CD8-positive, alpha-beta memory T cell (primary cell): ENCODE data around the gene COL4A6. TPM values are rescaled to one million over a fixed set of nuclear protein-coding genes. Genes with fewer than 3 reads are reported as not detected.

Experiments used
- CTCF ChIA-PET: fragments of 350-600 bp; sonication (Branson Sonifier 250); formaldehyde crosslinking; loops from one replicate; lab custom pipeline; 2021; ENCODE audit warnings: antibody characterized with exemption; lab: Charles Lee
- POLR2A ChIA-PET: fragments of 350-600 bp; sonication (Branson Sonifier 250); formaldehyde crosslinking; loops from one replicate; lab custom pipeline; 2021; ENCODE audit warnings: antibody characterized with exemption; lab: Charles Lee
- DNase-seq, 5 donors: peaks; one replicate each; pipeline versions ENCODE4 v3.0.0 to v3.0.0-alpha.2; 2020 to 2022; ENCODE audit warnings: mixed read lengths in 1 of 5
- H3K27ac ChIP-seq: one replicate; pipeline ENCODE4 v1.7.0; 2013; ENCODE audit warnings: low read depth, mild to moderate bottlenecking, low read length, moderate library complexity
- H3K27me3 ChIP-seq: 2 replicates; pipeline ENCODE4 v1.7.0; 2013; ENCODE audit warnings: low read length, mild to moderate bottlenecking; ENCODE audit not compliant: insufficient read depth, poor library complexity, severe bottlenecking
- H3K36me3 ChIP-seq: 2 replicates; pipeline ENCODE4 v1.7.0; 2013; ENCODE audit warnings: mild to moderate bottlenecking, low read length, moderate library complexity; ENCODE audit not compliant: insufficient read depth
- H3K4me1 ChIP-seq: 2 replicates; pipeline ENCODE4 v1.7.0; 2013; ENCODE audit warnings: mild to moderate bottlenecking, low read length, moderate library complexity; ENCODE audit not compliant: insufficient read depth
- H3K4me3 ChIP-seq: 2 replicates; pipeline ENCODE4 v1.7.0; 2013; ENCODE audit warnings: mild to moderate bottlenecking, low read length
- H3K9me3 ChIP-seq: 2 replicates; pipeline ENCODE4 v1.7.0; 2013; ENCODE audit warnings: mild to moderate bottlenecking, low read length
- H3K27ac Mint-ChIP-seq, 8 donors: one replicate each; pipeline ENCODE4 v1.8.0; 2020 to 2021; ENCODE audit warnings: mixed read lengths in 8 of 8, mild to moderate bottlenecking in 6 of 8, inconsistent platforms in 3 of 8, moderate library complexity in 3 of 8
- H3K27me3 Mint-ChIP-seq, 2 donors: one replicate each; pipeline ENCODE4 v1.8.0; 2020 to 2021; ENCODE audit warnings: mixed read lengths in 2 of 2, mild to moderate bottlenecking in 1 of 2, moderate library complexity in 1 of 2
- H3K36me3 Mint-ChIP-seq, 3 donors: one replicate each; pipeline ENCODE4 v1.8.0; 2020 to 2021; ENCODE audit warnings: mixed read lengths in 3 of 3, inconsistent platforms in 1 of 3, mild to moderate bottlenecking in 1 of 3
- H3K4me1 Mint-ChIP-seq, 3 donors: one replicate each; pipeline ENCODE4 v1.8.0; 2020 to 2021; ENCODE audit warnings: mixed read lengths in 3 of 3, inconsistent platforms in 1 of 3, mild to moderate bottlenecking in 1 of 3
- H3K4me3 Mint-ChIP-seq, 7 donors: one replicate each; pipeline ENCODE4 v1.8.0; 2020 to 2021; ENCODE audit warnings: mixed read lengths in 7 of 7, mild to moderate bottlenecking in 6 of 7, moderate library complexity in 4 of 7, inconsistent platforms in 2 of 7
- H3K9me3 Mint-ChIP-seq, 5 donors: one replicate each; pipeline ENCODE4 v1.8.0; 2020 to 2022; ENCODE audit warnings: mixed read lengths in 5 of 5, mild to moderate bottlenecking in 3 of 5, moderate library complexity in 2 of 5, inconsistent platforms in 1 of 5
- polyA plus RNA-seq: library from polyadenylated mRNA; unstranded; fragments of 300-500 nt; fragmentation: Illumina TruSeq; gene quantifications from one replicate; pipeline ENCODE4 v1.2.3, GENCODE V29; 2021
- total RNA-seq, 2 experiments: library from RNA; stranded (reverse); gene quantifications; one replicate each; pipeline ENCODE4 v1.2.3, GENCODE V29; 2021

The COL4A6 gene
- total and polyA plus RNA-seq, 3 experiments from 2014 or later: not detected

GRCh38 chrX:108453841-108454240 lies 15.6 kb upstream of the COL4A6 start:
- DNase-seq: no peak
- H3K36me3 Mint-ChIP-seq: no peaks in the 10 kb centered on the region
- peaks cover 0 to 2% of the 10 kb centered on the region in 2 donors for H3K27me3 Mint-ChIP-seq
- no peak overlapping the region for H3K27ac Mint-ChIP-seq
- Histone ChIP-seq H3K4me1 (no peaks in the 10 kb centered on the region), H3K9me3 (no peaks in the 10 kb centered on the region), H3K4me3 (no peak overlapping the region), H3K27ac (no peak overlapping the region), H3K36me3 (no peaks in the 10 kb centered on the region), H3K27me3 (no peaks in the 10 kb centered on the region)
- ChIA-PET CTCF (no interaction called here), POLR2A (no interaction called here)
- H3K4me1 Mint-ChIP-seq: no peaks in the 10 kb centered on the region
- no peak overlapping the region for H3K4me3 Mint-ChIP-seq
- H3K9me3 Mint-ChIP-seq: no peaks in the 10 kb centered on the region

- Mint-ChIP-seq H3K4me3 (no peak overlapping the region), H3K27me3 (peaks cover 0 to 5% of the 10 kb centered on the region in 2 donors), H3K9me3 (no peaks in the 10 kb centered on the region), H3K4me1 (no peaks in the 10 kb centered on the region), H3K36me3 (no peaks in the 10 kb centered on the region), H3K27ac (no peak overlapping the region)
- Histone ChIP-seq H3K4me3 (no peak overlapping the region), H3K4me1 (no peaks in the 10 kb centered on the region), H3K36me3 (no peaks in the 10 kb centered on the region), H3K9me3 (no peaks in the 10 kb centered on the region), H3K27ac (no peak overlapping the region), H3K27me3 (no peaks in the 10 kb centered on the region)
- no peak for DNase-seq
- CTCF ChIA-PET: no interaction called here
- POLR2A ChIA-PET: no interaction called here
Measured at GRCh38 chrX:108447303-108447702, 9.1 kb upstream of the COL4A6 start.

GRCh38 chrX:108442901-108443464 lies 4.8 kb upstream of the COL4A6 start:
- Histone ChIP-seq H3K4me1 (no peaks in the 10 kb centered on the region), H3K4me3 (no peak overlapping the region), H3K27me3 (no peaks in the 10 kb centered on the region), H3K27ac (no peak overlapping the region), H3K36me3 (no peaks in the 10 kb centered on the region), H3K9me3 (no peaks in the 10 kb centered on the region)
- H3K27me3 Mint-ChIP-seq: peaks cover 22 to 26% of the 10 kb centered on the region in 2 donors
- ChIA-PET CTCF (no interaction called here), POLR2A (no interaction called here)
- H3K4me3 Mint-ChIP-seq: no peak overlapping the region
- H3K36me3 Mint-ChIP-seq: peaks cover 0 to 2% (median 0%) of the 10 kb centered on the region in 3 donors
- peaks cover 5 to 13% (median 9%) of the 10 kb centered on the region in 3 donors for H3K4me1 Mint-ChIP-seq
- H3K27ac Mint-ChIP-seq: no peak overlapping the region
- DNase-seq: no peak
- no peaks in the 10 kb centered on the region for H3K9me3 Mint-ChIP-seq

GRCh38 chrX:108439961-108440696 lies 1.9 kb upstream of the COL4A6 start:
- H3K27me3 ChIP-seq: no peaks in the 10 kb centered on the region
- POLR2A ChIA-PET: no interaction called here
- no peak overlapping the region for H3K4me3 ChIP-seq
- Mint-ChIP-seq H3K4me1 (peaks cover 5 to 13% (median 9%) of the 10 kb centered on the region in 3 donors), H3K9me3 (no peaks in the 10 kb centered on the region), H3K27me3 (peaks cover 27 to 34% of the 10 kb centered on the region in 2 donors), H3K36me3 (peaks cover 0 to 2% (median 0%) of the 10 kb centered on the region in 3 donors), H3K4me3 (peak overlapping the region in 6 of 7 donors; percentile 40 to 81 (median 60)), H3K27ac (peak overlapping the region in 1 of 8 donors; percentile 17)
- DNase-seq: no peak
- H3K36me3 ChIP-seq: no peaks in the 10 kb centered on the region
- no peak overlapping the region for H3K27ac ChIP-seq
- H3K4me1 ChIP-seq: no peaks in the 10 kb centered on the region
- no peaks in the 10 kb centered on the region for H3K9me3 ChIP-seq
- CTCF ChIA-PET: no interaction called here

- no peak within 1 kb of the TSS for H3K27ac ChIP-seq
- H3K9me3 Mint-ChIP-seq: no peaks in the 10 kb centered on the region
- no peak within 1 kb of the TSS for H3K4me3 ChIP-seq
- peak within 1 kb of the TSS in 6 of 7 donors; percentile 40 to 81 (median 60) for H3K4me3 Mint-ChIP-seq
- no peaks in the 10 kb centered on the region for H3K4me1 ChIP-seq
- no peaks in the 10 kb centered on the region for H3K36me3 ChIP-seq
- H3K9me3 ChIP-seq: no peaks in the 10 kb centered on the region
- ChIA-PET CTCF (no interaction called here), POLR2A (no interaction called here)
- peaks cover 5 to 13% (median 9%) of the 10 kb centered on the region in 3 donors for H3K4me1 Mint-ChIP-seq
- H3K27ac Mint-ChIP-seq: peak within 1 kb of the TSS in 1 of 8 donors; percentile 17
- no peak for DNase-seq
- peaks cover 27 to 37% of the 10 kb centered on the region in 2 donors for H3K27me3 Mint-ChIP-seq
- no peaks in the 10 kb centered on the region for H3K27me3 ChIP-seq
- H3K36me3 Mint-ChIP-seq: peaks cover 0 to 2% (median 0%) of the 10 kb centered on the region in 3 donors
Measured at GRCh38 chrX:108439426-108439942, 1.3 kb upstream of the COL4A6 start, which contains the start of gene COL4A5. Gene COL4A5 (plus strand): TSS chrX:108439838. CDS start chrX:108440126, 288 bp downstream.

- H3K36me3 Mint-ChIP-seq: peaks cover 0 to 2% (median 0%) of the 10 kb centered on the region in 3 donors
- H3K4me3 Mint-ChIP-seq: no peak overlapping the region
- Histone ChIP-seq H3K9me3 (no peaks in the 10 kb centered on the region), H3K36me3 (no peaks in the 10 kb centered on the region), H3K27me3 (no peaks in the 10 kb centered on the region), H3K4me3 (no peak overlapping the region), H3K4me1 (no peaks in the 10 kb centered on the region), H3K27ac (no peak overlapping the region)
- H3K27ac Mint-ChIP-seq: no peak overlapping the region
- POLR2A ChIA-PET: no interaction called here
- no peak for DNase-seq
- peaks cover 27 to 31% of the 10 kb centered on the region in 2 donors for H3K27me3 Mint-ChIP-seq
- CTCF ChIA-PET: no interaction called here
- no peaks in the 10 kb centered on the region for H3K9me3 Mint-ChIP-seq
- peaks cover 5 to 13% (median 9%) of the 10 kb centered on the region in 3 donors for H3K4me1 Mint-ChIP-seq
Measured at GRCh38 chrX:108437349-108438109, 693 bp downstream of the COL4A6 start.

GRCh38 chrX:108435261-108435660 lies 3.0 kb downstream of the COL4A6 start:
- no peak for DNase-seq
- H3K27me3 Mint-ChIP-seq: peaks cover 21 to 28% of the 10 kb centered on the region in 2 donors
- H3K36me3 ChIP-seq: no peaks in the 10 kb centered on the region
- no peak overlapping the region for H3K4me3 Mint-ChIP-seq
- no peaks in the 10 kb centered on the region for H3K9me3 Mint-ChIP-seq
- H3K4me1 ChIP-seq: no peaks in the 10 kb centered on the region
- CTCF ChIA-PET: no interaction called here
- no peaks in the 10 kb centered on the region for H3K36me3 Mint-ChIP-seq
- no peak overlapping the region for H3K4me3 ChIP-seq
- no peaks in the 10 kb centered on the region for H3K9me3 ChIP-seq
- H3K27me3 ChIP-seq: no peaks in the 10 kb centered on the region
- H3K27ac Mint-ChIP-seq: no peak overlapping the region
- POLR2A ChIA-PET: no interaction called here
- no peak overlapping the region for H3K27ac ChIP-seq
- H3K4me1 Mint-ChIP-seq: peaks cover 5 to 9% (median 5%) of the 10 kb centered on the region in 3 donors
